OCI-LY1 (cell line): ENCODE measurements around the gene NYAP1.

Experiments used
- CTCF ChIP-seq: fragments of 200-600 bp; sonication (generic), shearing (Covaris generic); IDR thresholded peaks from 2 replicates; pipeline ENCODE4 v1.5.1; 2017; ENCODE audit warnings: mild to moderate bottlenecking, antibody characterized with exemption, low read length, moderate library complexity, mixed read lengths
- EZH2 ChIP-seq: fragments of 200-600 bp; sonication (generic), shearing (Covaris generic); IDR thresholded peaks from 2 replicates; pipeline ENCODE4 v1.8.0; 2017; ENCODE audit warnings: borderline replicate concordance, mixed run types, mild to moderate bottlenecking, antibody characterized with exemption, low read length, moderate library complexity, mixed read lengths

- no peak for TF ChIP-seq CTCF
- no peak for TF ChIP-seq EZH2
Observed at GRCh38 chr7:100464210-100464660, 19.5 kb upstream of the NYAP1 start, which contains the start of gene SPACDR.
